KMS-11 (cell line): ENCODE results near the gene ADAMTS17.

Experiments used
- H2AFZ ChIP-seq: fragments of 200-600 bp; sonication (generic); 2 replicates; pipeline ENCODE4 v1.6.1; 2016; ENCODE audit warnings: antibody characterized with exemption, mixed run types, low read depth
- H3K27ac ChIP-seq: fragments of 200-600 bp; sonication (generic); 2 replicates; pipeline ENCODE4 v1.6.1; 2016; ENCODE audit warnings: mild to moderate bottlenecking, mixed run types
- H3K27me3 ChIP-seq: fragments of 200-600 bp; sonication (generic); 2 replicates; pipeline ENCODE4 v1.6.1; 2017; ENCODE audit warnings: mild to moderate bottlenecking, low read depth, mixed run types, moderate library complexity; ENCODE audit not compliant: insufficient read depth
- H3K36me3 ChIP-seq: fragments of 200-600 bp; sonication (generic); 2 replicates; pipeline ENCODE4 v1.6.1; 2017; ENCODE audit warnings: mild to moderate bottlenecking, mixed run types; ENCODE audit not compliant: insufficient read depth
- H3K4me1 ChIP-seq: fragments of 200-600 bp; sonication (generic); 2 replicates; pipeline ENCODE4 v1.6.1; 2016; ENCODE audit warnings: mild to moderate bottlenecking, low read depth, mixed run types; ENCODE audit not compliant: poor library complexity, severe bottlenecking
- H3K4me2 ChIP-seq: fragments of 200-600 bp; sonication (generic); 2 replicates; pipeline ENCODE4 v1.7.0; 2016; ENCODE audit warnings: mild to moderate bottlenecking, mixed run types
- H3K4me3 ChIP-seq: fragments of 200-600 bp; sonication (generic); IDR thresholded peaks from 2 replicates; pipeline ENCODE4 v1.6.1; 2017; ENCODE audit warnings: low read depth, low read length, mixed read lengths; ENCODE audit not compliant: insufficient read depth
- H3K79me2 ChIP-seq: fragments of 200-600 bp; sonication (generic); 2 replicates; pipeline ENCODE4 v1.6.1; 2016; ENCODE audit warnings: low read depth, mixed run types; ENCODE audit not compliant: insufficient read depth
- H3K9ac ChIP-seq: fragments of 200-600 bp; sonication (generic); 2 replicates; pipeline ENCODE4 v1.6.1; 2016; ENCODE audit warnings: mild to moderate bottlenecking, mixed run types
- H4K20me1 ChIP-seq: fragments of 200-600 bp; sonication (generic); 2 replicates; pipeline ENCODE4 v1.6.1; 2016; ENCODE audit warnings: mild to moderate bottlenecking, mixed run types; ENCODE audit not compliant: insufficient read depth
- CTCF ChIP-seq: fragments of 200-600 bp; sonication (generic); conservative IDR thresholded peaks from 2 replicates; pipeline ENCODE4 v1.6.1; 2017; ENCODE audit warnings: low read depth, mild to moderate bottlenecking, antibody characterized with exemption, low read length, moderate library complexity, mixed read lengths

The ADAMTS17 gene

GRCh38 chr15:100058458-100058857 is 283.3 kb downstream of the ADAMTS17 start:
- no peak overlapping the region for H3K4me3 ChIP-seq
- no peaks in the 10 kb centered on the region for H3K36me3 ChIP-seq
- no peaks in the 10 kb centered on the region for H3K27me3 ChIP-seq
- H2AFZ ChIP-seq = no peak overlapping the region
- H3K27ac ChIP-seq = no peak overlapping the region
- H3K9ac ChIP-seq = no peak overlapping the region
- H3K4me2 ChIP-seq = no peak overlapping the region
- TF ChIP-seq CTCF = no peak
- no peaks in the 10 kb centered on the region for H3K79me2 ChIP-seq
- H3K4me1 ChIP-seq = no peaks in the 10 kb centered on the region
- H4K20me1 ChIP-seq = no peaks in the 10 kb centered on the region

GRCh38 chr15:100057281-100057680 is 284.5 kb downstream of the ADAMTS17 start:
- TF ChIP-seq CTCF = no peak
- no peaks in the 10 kb centered on the region for H4K20me1 ChIP-seq
- H3K4me1 ChIP-seq = no peaks in the 10 kb centered on the region
- no peak overlapping the region for H3K4me3 ChIP-seq
- no peaks in the 10 kb centered on the region for H3K79me2 ChIP-seq
- H2AFZ ChIP-seq = no peak overlapping the region
- no peak overlapping the region for H3K9ac ChIP-seq
- H3K27ac ChIP-seq = no peak overlapping the region
- H3K27me3 ChIP-seq = no peaks in the 10 kb centered on the region
- H3K4me2 ChIP-seq = no peak overlapping the region
- no peaks in the 10 kb centered on the region for H3K36me3 ChIP-seq

GRCh38 chr15:100056411-100057072 is 285.2 kb downstream of the ADAMTS17 start:
- no peak overlapping the region for H2AFZ ChIP-seq
- H3K27ac ChIP-seq = no peak overlapping the region
- no peak overlapping the region for H3K4me2 ChIP-seq
- no peaks in the 10 kb centered on the region for H3K36me3 ChIP-seq
- H4K20me1 ChIP-seq = no peaks in the 10 kb centered on the region
- H3K4me3 ChIP-seq = no peak overlapping the region
- no peaks in the 10 kb centered on the region for H3K27me3 ChIP-seq
- TF ChIP-seq CTCF = no peak
- H3K4me1 ChIP-seq = no peaks in the 10 kb centered on the region
- no peak overlapping the region for H3K9ac ChIP-seq
- H3K79me2 ChIP-seq = no peaks in the 10 kb centered on the region

DNA sequence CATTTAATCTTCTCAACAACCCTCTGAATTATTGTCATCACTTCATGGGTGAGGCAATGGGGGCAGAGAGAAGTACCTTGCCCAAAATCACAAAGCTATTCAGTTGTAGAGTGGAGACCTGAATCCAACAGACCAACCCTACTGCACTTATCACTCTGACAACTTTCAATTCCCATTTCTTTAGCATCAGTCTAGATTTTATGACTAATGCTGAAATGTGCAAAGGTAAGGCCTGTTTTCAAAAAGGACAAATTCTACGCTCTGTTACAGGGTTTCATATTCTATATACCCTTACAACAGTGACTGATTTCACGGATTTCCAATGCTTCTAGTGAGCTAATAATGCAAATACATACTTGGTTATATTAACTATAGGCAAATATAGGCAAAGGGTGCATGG is 286.0 kb downstream of the ADAMTS17 start:
- Histone ChIP-seq H4K20me1 (no peaks in the 10 kb centered on the region), H3K4me3 (no peak overlapping the region), H2AFZ (no peak overlapping the region), H3K27me3 (no peaks in the 10 kb centered on the region), H3K27ac (no peak overlapping the region), H3K36me3 (no peaks in the 10 kb centered on the region), H3K79me2 (no peaks in the 10 kb centered on the region), H3K4me1 (no peaks in the 10 kb centered on the region), H3K4me2 (no peak overlapping the region), H3K9ac (no peak overlapping the region)
- TF ChIP-seq CTCF = no peak
